HCT116 (cell line): ENCODE measurements around the gene PCLO. TPM values are rescaled to one million over a fixed set of nuclear protein-coding genes. Genes with fewer than 3 reads are reported as not detected.

ENCODE experiments used
- ATAC-seq: fragments of 200-7000 bp; cut with Tn5 transposase; 2 replicates; pipeline ENCODE4 v1.9.1; 2020; ENCODE audit warnings: mild to moderate bottlenecking, moderate library complexity
- BruUV-seq: library from RNA; stranded (reverse); fragments of 400-500 nt; replicated peaks from 2 replicates; lab custom pipeline; 2021; lab: Mats Ljungman, UMichigan
- CTCF ChIA-PET: fragments of 300-600 bp; sonication (Branson Sonifier 250); formaldehyde crosslinking; loops from one replicate; lab custom pipeline; 2021; ENCODE audit warnings: antibody characterized with exemption; lab: Charles Lee
- POLR2A ChIA-PET: fragments of 300-600, 350-600 bp; sonication (Branson Sonifier 250); formaldehyde crosslinking; loops from one replicate; lab custom pipeline; 2021; ENCODE audit warnings: antibody characterized with exemption; lab: Charles Lee
- RAD21 ChIA-PET, 2 experiments: fragments of 300-600 bp; sonication (Branson Sonifier 250); formaldehyde crosslinking; loops; one replicate each; lab custom pipeline; 2023; ENCODE audit warnings: low total read pairs in 2 of 2; ENCODE audit not compliant: uncharacterized antibody in 2 of 2, unreplicated experiment in 2 of 2, low non-redundant PET in 1 of 2; lab: Charles Lee
- DNase-seq: peaks from one replicate; pipeline ENCODE4 v3.0.0-alpha.2; 2010; ENCODE audit warnings: low read depth, low spot score
- H2AFZ ChIP-seq: fragments of 200-600 bp; shearing (Covaris generic), sonication (generic); 2 replicates; pipeline ENCODE4 v1.6.1; 2017; ENCODE audit warnings: low read depth, mixed run types, mixed read lengths, antibody characterized with exemption, low read length; ENCODE audit not compliant: poor library complexity, severe bottlenecking
- H3K27ac ChIP-seq: 2 replicates; pipeline ENCODE4 v1.5.1; 2012; ENCODE audit warnings: low read depth, low read length
- H3K27me3 ChIP-seq: fragments of 200-600 bp; sonication (generic); 2 replicates; pipeline ENCODE4 v1.6.1; 2016; ENCODE audit warnings: mixed run types, low read length, mixed read lengths; ENCODE audit not compliant: insufficient read depth
- H3K36me3 ChIP-seq, 2 experiments: fragments of 200-500 bp in 1 of 2; fragments of 200-600 bp in 1 of 2; sonication (Bioruptor generic) in 1 of 2; sonication (generic) in 1 of 2; 2 replicates each; pipeline versions ENCODE4 v1.5.1 to v1.6.1; 2014 to 2016; ENCODE audit warnings: low read length in 2 of 2, inconsistent platforms in 1 of 2, mixed read lengths in 1 of 2, mixed run types in 1 of 2; ENCODE audit not compliant: insufficient read depth in 2 of 2, control insufficient read depth in 1 of 2
- H3K4me1 ChIP-seq, 2 experiments: fragments of 200-600 bp in 1 of 2; sonication (generic) in 1 of 2; 2 replicates each; pipeline versions ENCODE4 v1.5.1 to v1.6.1; 2012 to 2017; ENCODE audit warnings: low read length in 2 of 2, inconsistent platforms in 1 of 2, mild to moderate bottlenecking in 1 of 2, mixed read lengths in 1 of 2, mixed run types in 1 of 2, moderate library complexity in 1 of 2; ENCODE audit not compliant: insufficient read depth in 2 of 2, control insufficient read depth in 1 of 2
- H3K4me2 ChIP-seq: fragments of 200-600 bp; sonication (generic); 2 replicates; pipeline ENCODE4 v1.6.1; 2017; ENCODE audit warnings: mixed run types, low read length, mixed read lengths
- H3K4me3 ChIP-seq, 2 experiments: fragments of 200-600 bp in 1 of 2; sonication (generic) in 1 of 2; replicated peaks in 1 of 2; 2 replicates each; pipeline ENCODE4 v1.5.1; 2011 to 2016; ENCODE audit warnings: low read length in 2 of 2, control low read depth in 1 of 2, low read depth in 1 of 2, mild to moderate bottlenecking in 1 of 2, mixed read lengths in 1 of 2, mixed run types in 1 of 2
- H3K79me2 ChIP-seq: fragments of 200-600 bp; sonication (generic); 2 replicates; pipeline ENCODE4 v1.6.1; 2017; ENCODE audit warnings: mild to moderate bottlenecking, mixed run types, low read length, moderate library complexity, mixed read lengths; ENCODE audit not compliant: insufficient read depth
- H3K9ac ChIP-seq: fragments of 200-600 bp; sonication (generic); 2 replicates; pipeline ENCODE4 v1.6.1; 2016; ENCODE audit warnings: low read length, mixed read lengths
- H3K9me2 ChIP-seq: fragments of 200-600 bp; sonication (generic), shearing (Covaris generic); 2 replicates; pipeline ENCODE4 v1.6.1; 2017; ENCODE audit warnings: mixed run types, mild to moderate bottlenecking, moderate library complexity; ENCODE audit not compliant: insufficient read depth
- H3K9me3 ChIP-seq, 2 experiments: fragments of 200-500 bp in 1 of 2; fragments of 200-600 bp in 1 of 2; sonication (Bioruptor generic) in 1 of 2; sonication (generic) in 1 of 2; 2 replicates each; pipeline ENCODE4 v1.6.1; 2014 to 2017; ENCODE audit warnings: low read length in 2 of 2, mixed read lengths in 2 of 2, inconsistent platforms in 1 of 2, low read depth in 1 of 2, mild to moderate bottlenecking in 1 of 2, mixed run types in 1 of 2, moderate library complexity in 1 of 2; ENCODE audit not compliant: control insufficient read depth in 1 of 2, insufficient read depth in 1 of 2
- H4K20me1 ChIP-seq: fragments of 200-600 bp; sonication (generic), shearing (Covaris generic); 2 replicates; pipeline ENCODE4 v1.6.1; 2017; ENCODE audit warnings: mixed run types, mild to moderate bottlenecking, moderate library complexity; ENCODE audit not compliant: insufficient read depth
- CBX3 ChIP-seq: IDR thresholded peaks from 2 replicates; pipeline ENCODE4 v1.6.1; 2012; ENCODE audit warnings: low read depth
- CEBPB ChIP-seq: IDR thresholded peaks from 2 replicates; pipeline ENCODE4 v1.6.1; 2012; ENCODE audit warnings: low read depth
- EGR1 ChIP-seq: IDR thresholded peaks from 2 replicates; pipeline ENCODE4 v1.6.1; 2012; ENCODE audit warnings: low read depth
- ELF1 ChIP-seq: IDR thresholded peaks from 2 replicates; pipeline ENCODE4 v1.6.1; 2012; ENCODE audit warnings: low read depth, borderline replicate concordance
- EZH2 ChIP-seq: fragments of 200-600 bp; sonication (generic); IDR thresholded peaks from 2 replicates; pipeline ENCODE4 v1.6.1; 2017; ENCODE audit warnings: antibody characterized with exemption, mixed run types
- FOSL1 ChIP-seq: IDR thresholded peaks from 2 replicates; pipeline ENCODE4 v1.6.1; 2012; ENCODE audit warnings: low read depth
- JUND ChIP-seq: IDR thresholded peaks from 2 replicates; pipeline ENCODE4 v1.6.1; 2012
- POLR2AphosphoS5 ChIP-seq: IDR thresholded peaks from 2 replicates; pipeline ENCODE4 v1.6.1; 2011; ENCODE audit warnings: mild to moderate bottlenecking, low read depth, low read length, moderate library complexity
- REST ChIP-seq: IDR thresholded peaks from 2 replicates; pipeline ENCODE4 v1.6.1; 2012; ENCODE audit warnings: low read depth
- SP1 ChIP-seq: IDR thresholded peaks from 2 replicates; pipeline ENCODE4 v1.6.1; 2012; ENCODE audit warnings: low read depth
- SRF ChIP-seq: IDR thresholded peaks from 2 replicates; pipeline ENCODE4 v1.6.1; 2012; ENCODE audit warnings: low read depth
- TCF7L2 ChIP-seq: IDR thresholded peaks from 2 replicates; pipeline ENCODE4 v1.7.0; 2011; ENCODE audit warnings: borderline replicate concordance, inconsistent platforms; ENCODE audit not compliant: insufficient read depth, insufficient read length; ENCODE audit errors: extremely low read depth
- YY1 ChIP-seq: IDR thresholded peaks from 2 replicates; pipeline ENCODE4 v1.6.1; 2011; ENCODE audit warnings: low read length, low read depth, moderate library complexity, mild to moderate bottlenecking; ENCODE audit not compliant: insufficient replicate concordance; ENCODE audit errors: extremely low read depth
- ZFX ChIP-seq: fragments of 450-650 bp; IDR thresholded peaks from 2 replicates; pipeline ENCODE4 v1.6.1; 2017
- ZNF274 ChIP-seq: fragments of 200-500 bp; sonication (Bioruptor generic); IDR thresholded peaks from 2 replicates; pipeline ENCODE4 v1.6.1; 2014; ENCODE audit warnings: mild to moderate bottlenecking, low read depth, low read length, inconsistent platforms
- intact Hi-C: fragments of 100-400 bp; cut with micrococcal nuclease; formaldehyde crosslinking; loops from 2 replicates; pipeline ENCODE4 v1.10.0; 2022
- total RNA-seq: library from RNA; stranded (reverse); gene quantifications from one replicate; pipeline ENCODE4 v1.2.1, GENCODE V29; 2021; ENCODE audit not compliant: unreplicated experiment
- TF ChIP-seq, protein P1 (sequence below): IDR thresholded peaks from 2 replicates; pipeline ENCODE4 v1.6.1; 2011; ENCODE audit warnings: mild to moderate bottlenecking, low read length, moderate library complexity; ENCODE audit not compliant: insufficient replicate concordance; ENCODE audit errors: extremely low read depth

PCLO gene
- total RNA-seq, 1 experiment from 2014 or later, result 2.4 TPM

GRCh38 chr7:82838314-82838713 is 324.4 kb downstream of the PCLO start:
- POLR2A ChIA-PET, result no interaction called here

More at GRCh38 chr7:82838314-82838713, 324.4 kb downstream of the PCLO start:
- H2AFZ ChIP-seq, result no peak overlapping the region
- ChIA-PET RAD21 (no interaction called here), CTCF (no interaction called here)
- H3K79me2 ChIP-seq, result no peaks in the 10 kb centered on the region
- intact Hi-C loops, result no loop called here
- H3K9me3 ChIP-seq, result no peaks in the 10 kb centered on the region
- H3K27me3 ChIP-seq, result no peaks in the 10 kb centered on the region
- DNase-seq, result no peak
- H3K4me2 ChIP-seq, result no peak overlapping the region
- no peak overlapping the region for H3K9ac ChIP-seq
- no peaks in the 10 kb centered on the region for H3K4me1 ChIP-seq
- H4K20me1 ChIP-seq, result no peaks in the 10 kb centered on the region
- no peak overlapping the region for H3K4me3 ChIP-seq
- H3K36me3 ChIP-seq, result no peaks in the 10 kb centered on the region
- H3K27ac ChIP-seq, result no peak overlapping the region
- no peaks in the 10 kb centered on the region for H3K9me2 ChIP-seq
- TF ChIP-seq ZFX (no peak), REST (no peak), ZNF274 (no peak), SRF (no peak), EGR1 (no peak), POLR2AphosphoS5 (no peak), JUND (no peak), EZH2 (no peak), SP1 (no peak), ELF1 (no peak), CBX3 (no peak), YY1 (no peak), CEBPB (no peak), FOSL1 (no peak), TCF7L2 (no peak)
- TF ChIP-seq, protein P1, sequence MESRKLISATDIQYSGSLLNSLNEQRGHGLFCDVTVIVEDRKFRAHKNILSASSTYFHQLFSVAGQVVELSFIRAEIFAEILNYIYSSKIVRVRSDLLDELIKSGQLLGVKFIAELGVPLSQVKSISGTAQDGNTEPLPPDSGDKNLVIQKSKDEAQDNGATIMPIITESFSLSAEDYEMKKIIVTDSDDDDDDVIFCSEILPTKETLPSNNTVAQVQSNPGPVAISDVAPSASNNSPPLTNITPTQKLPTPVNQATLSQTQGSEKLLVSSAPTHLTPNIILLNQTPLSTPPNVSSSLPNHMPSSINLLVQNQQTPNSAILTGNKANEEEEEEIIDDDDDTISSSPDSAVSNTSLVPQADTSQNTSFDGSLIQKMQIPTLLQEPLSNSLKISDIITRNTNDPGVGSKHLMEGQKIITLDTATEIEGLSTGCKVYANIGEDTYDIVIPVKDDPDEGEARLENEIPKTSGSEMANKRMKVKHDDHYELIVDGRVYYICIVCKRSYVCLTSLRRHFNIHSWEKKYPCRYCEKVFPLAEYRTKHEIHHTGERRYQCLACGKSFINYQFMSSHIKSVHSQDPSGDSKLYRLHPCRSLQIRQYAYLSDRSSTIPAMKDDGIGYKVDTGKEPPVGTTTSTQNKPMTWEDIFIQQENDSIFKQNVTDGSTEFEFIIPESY, result no peak
- TF ChIP-seq, all 23 proteins: peak for 0
- no peak for ATAC-seq
- no TSS peak for BruUV-seq
